H9 (cell line): Measurements from ENCODE around the gene ZNF385B. TPM values are rescaled to one million over a fixed set of nuclear protein-coding genes. Genes with fewer than 3 reads are reported as not detected.

ENCODE experiments used
- DNase-seq: peaks from one replicate; pipeline ENCODE4 v3.0.0-alpha.2; 2017
- H2AFZ ChIP-seq: one replicate; pipeline ENCODE4 v1.6.1; 2013; ENCODE audit warnings: mild to moderate bottlenecking, low read length, control low read depth, moderate library complexity
- H2AK5ac ChIP-seq: 2 replicates; pipeline ENCODE4 v1.6.1; 2013; ENCODE audit warnings: low read length, control low read depth, mixed read lengths; ENCODE audit not compliant: insufficient read length
- H2BK120ac ChIP-seq: one replicate; pipeline ENCODE4 v1.6.1; 2013; ENCODE audit warnings: low read depth, mild to moderate bottlenecking, low read length, control low read depth, inconsistent platforms; ENCODE audit not compliant: poor library complexity, severe bottlenecking
- H2BK12ac ChIP-seq: 2 replicates; pipeline ENCODE4 v1.6.1; 2013; ENCODE audit warnings: low read length, control low read depth, mixed read lengths, low read depth; ENCODE audit not compliant: insufficient read length
- H2BK15ac ChIP-seq: 2 replicates; pipeline ENCODE4 v1.6.1; 2013; ENCODE audit warnings: low read depth, low read length, control low read depth
- H2BK20ac ChIP-seq: one replicate; pipeline ENCODE4 v1.6.1; 2013; ENCODE audit warnings: low read depth, mild to moderate bottlenecking, low read length, control low read depth, inconsistent platforms; ENCODE audit not compliant: poor library complexity, severe bottlenecking
- H2BK5ac ChIP-seq: 2 replicates; pipeline ENCODE4 v1.6.1; 2013; ENCODE audit warnings: low read length, control low read depth, mixed read lengths; ENCODE audit not compliant: insufficient read length
- H3K14ac ChIP-seq: 2 replicates; pipeline ENCODE4 v1.6.1; 2013; ENCODE audit warnings: low read length, control low read depth; ENCODE audit not compliant: insufficient read depth
- H3K18ac ChIP-seq: 2 replicates; pipeline ENCODE4 v1.6.1; 2013; ENCODE audit warnings: low read depth, mild to moderate bottlenecking, mixed read lengths, low read length, control low read depth; ENCODE audit not compliant: insufficient read length
- H3K23ac ChIP-seq: 2 replicates; pipeline ENCODE4 v1.6.1; 2013; ENCODE audit warnings: low read length, control low read depth, mixed read lengths, low read depth; ENCODE audit not compliant: insufficient read length
- H3K23me2 ChIP-seq: 2 replicates; pipeline ENCODE4 v1.6.1; 2013; ENCODE audit warnings: low read depth, mild to moderate bottlenecking, mixed read lengths, low read length, control low read depth; ENCODE audit not compliant: insufficient read length, poor library complexity, severe bottlenecking
- H3K27ac ChIP-seq: 2 replicates; pipeline ENCODE4 v1.5.1; 2013; ENCODE audit warnings: low read length, control low read depth, mixed read lengths, low read depth; ENCODE audit not compliant: insufficient read length
- H3K27me3 ChIP-seq: 2 replicates; pipeline ENCODE4 v1.6.1; 2013; ENCODE audit warnings: low read length, control low read depth, inconsistent platforms; ENCODE audit not compliant: insufficient read depth
- H3K4ac ChIP-seq: 2 replicates; pipeline ENCODE4 v1.6.1; 2013; ENCODE audit warnings: low read depth, mild to moderate bottlenecking, control low read depth, inconsistent platforms, low read length, moderate library complexity
- H3K4me1 ChIP-seq: 2 replicates; pipeline ENCODE4 v1.6.1; 2013; ENCODE audit warnings: low read length, control low read depth, inconsistent platforms; ENCODE audit not compliant: insufficient read depth
- H3K4me2 ChIP-seq: 2 replicates; pipeline ENCODE4 v1.6.1; 2013; ENCODE audit warnings: low read length, control low read depth, mixed read lengths; ENCODE audit not compliant: insufficient read length, insufficient read depth
- H3K56ac ChIP-seq: 2 replicates; pipeline ENCODE4 v1.6.1; 2013; ENCODE audit warnings: low read depth, mild to moderate bottlenecking, mixed read lengths, low read length, control low read depth; ENCODE audit not compliant: insufficient read length
- H3K79me1 ChIP-seq: 2 replicates; pipeline ENCODE4 v1.6.1; 2013; ENCODE audit warnings: low read depth, mild to moderate bottlenecking, moderate library complexity, low read length, control low read depth, inconsistent platforms; ENCODE audit not compliant: insufficient read depth, poor library complexity, severe bottlenecking
- H3K79me2 ChIP-seq: 2 replicates; pipeline ENCODE4 v1.6.1; 2013; ENCODE audit warnings: low read length, control low read depth, inconsistent platforms; ENCODE audit not compliant: insufficient read depth
- H3K9ac ChIP-seq: 2 replicates; pipeline ENCODE4 v1.6.1; 2013; ENCODE audit warnings: low read length, control low read depth, mixed read lengths; ENCODE audit not compliant: insufficient read length; ENCODE audit errors: extremely low read depth
- H3K9me3 ChIP-seq: one replicate; pipeline ENCODE4 v1.6.1; 2013; ENCODE audit warnings: low read depth, low read length, inconsistent platforms; ENCODE audit not compliant: control insufficient read depth
- H3T11ph ChIP-seq: one replicate; pipeline ENCODE4 v1.6.1; 2013; ENCODE audit warnings: mild to moderate bottlenecking, low read length, control low read depth, inconsistent platforms
- H4K20me1 ChIP-seq: one replicate; pipeline ENCODE4 v1.6.1; 2013; ENCODE audit not compliant: control insufficient read depth, insufficient read length, insufficient read depth
- H4K5ac ChIP-seq: 2 replicates; pipeline ENCODE4 v1.6.1; 2013; ENCODE audit warnings: low read depth, mild to moderate bottlenecking, mixed read lengths, low read length, control low read depth; ENCODE audit not compliant: insufficient read length
- H4K8ac ChIP-seq: replicated peaks from 2 replicates; pipeline ENCODE4 v1.6.1; 2013; ENCODE audit warnings: low read length, control low read depth, mixed read lengths, low read depth; ENCODE audit not compliant: insufficient read length
- H4K91ac ChIP-seq: 2 replicates; pipeline ENCODE4 v1.6.1; 2013; ENCODE audit warnings: low read depth, mild to moderate bottlenecking, moderate library complexity, mixed read lengths, low read length, control low read depth; ENCODE audit not compliant: insufficient read length
- H3K27ac Mint-ChIP-seq, 3 experiments: 2 replicates in 2 of 3; 3 replicates in 1 of 3; pipeline ENCODE4 v1.8.0; 2020 to 2021; ENCODE audit warnings: mixed read lengths in 3 of 3, mild to moderate bottlenecking in 1 of 3, moderate library complexity in 1 of 3
- H3K27me3 Mint-ChIP-seq: 2 replicates; pipeline ENCODE4 v1.8.0; 2021; ENCODE audit warnings: low read depth, mild to moderate bottlenecking, moderate library complexity, mixed read lengths
- H3K36me3 Mint-ChIP-seq, 3 experiments: 2 replicates in 2 of 3; 3 replicates in 1 of 3; pipeline ENCODE4 v1.8.0; 2020 to 2021; ENCODE audit warnings: low read depth in 3 of 3, mixed read lengths in 3 of 3; ENCODE audit not compliant: insufficient read depth in 1 of 3
- H3K4me1 Mint-ChIP-seq, 2 experiments: 2 replicates each; pipeline ENCODE4 v1.8.0; 2020; ENCODE audit warnings: mixed read lengths in 2 of 2
- H3K4me3 Mint-ChIP-seq, 2 experiments: 2 replicates in 1 of 2; 3 replicates in 1 of 2; pipeline ENCODE4 v1.8.0; 2020 to 2021; ENCODE audit warnings: mild to moderate bottlenecking in 2 of 2, mixed read lengths in 2 of 2, moderate library complexity in 1 of 2
- H3K9me3 Mint-ChIP-seq, 2 experiments: 2 replicates in 1 of 2; 3 replicates in 1 of 2; pipeline ENCODE4 v1.8.0; 2020; ENCODE audit warnings: mild to moderate bottlenecking in 2 of 2, mixed read lengths in 2 of 2, moderate library complexity in 1 of 2
- CTCF ChIP-seq: fragments of 200-600 bp; sonication (generic); conservative IDR thresholded peaks from 3 replicates; pipeline ENCODE4 v1.8.0; 2021; ENCODE audit warnings: antibody characterized with exemption, mild to moderate bottlenecking
- WGBS: extraction: QIAGEN DNeasy Blood & Tissue Kit; methylation state at CpG from one replicate; pipeline ENCODE4 v1.1.7; 2013; ENCODE audit warnings: missing lambda C conversion rate, low lambda C conversion rate, mixed read lengths; ENCODE audit not compliant: insufficient read length; ENCODE audit errors: extremely low coverage; 5-methylcytosine and 5-hydroxymethylcytosine counted together
- total RNA-seq: library from RNA; stranded (reverse); gene quantifications from 2 replicates; pipeline ENCODE4 v1.2.1, GENCODE V29; 2021

Gene ZNF385B
- total RNA-seq, 1 experiment from 2014 or later: 2.1 TPM

- H3K4me1 ChIP-seq: no peaks in the 10 kb centered on the region
- H3K4me3 Mint-ChIP-seq: no peak overlapping the region
- no peak overlapping the region for H3K4ac ChIP-seq
- no peak overlapping the region for H3K14ac ChIP-seq
- H2BK12ac ChIP-seq: no peak overlapping the region
- no peaks in the 10 kb centered on the region for H3K9me3 Mint-ChIP-seq
- H3K9me3 ChIP-seq: no peaks in the 10 kb centered on the region
- H4K8ac ChIP-seq: no peak overlapping the region
- H3K27me3 ChIP-seq: no peaks in the 10 kb centered on the region
- no peak for TF ChIP-seq CTCF
- no peak overlapping the region for H2BK15ac ChIP-seq
- no peak overlapping the region for H3K56ac ChIP-seq
- peaks cover 38 to 39% of the 10 kb centered on the region in 2 experiments for H3K4me1 Mint-ChIP-seq
- no peak overlapping the region for H3K23ac ChIP-seq
- no peak overlapping the region for H3T11ph ChIP-seq
- no peak overlapping the region for H2BK120ac ChIP-seq
- H3K4me2 ChIP-seq: no peak overlapping the region
- H4K91ac ChIP-seq: no peak overlapping the region
- no peak overlapping the region for H3K27ac Mint-ChIP-seq
- H4K20me1 ChIP-seq: no peaks in the 10 kb centered on the region
- H3K27me3 Mint-ChIP-seq: no peaks in the 10 kb centered on the region; the same call in 1 of the 2 replicates
- WGBS: no CpG with 5 or more reads among the region's 3 CpGs
- no peaks in the 10 kb centered on the region for H3K23me2 ChIP-seq
- H2BK5ac ChIP-seq: no peak overlapping the region
- no peaks in the 10 kb centered on the region for H3K79me1 ChIP-seq
- H3K18ac ChIP-seq: no peak overlapping the region
- H3K79me2 ChIP-seq: no peaks in the 10 kb centered on the region
- no peak overlapping the region for H2AFZ ChIP-seq
- no peak overlapping the region for H2BK20ac ChIP-seq
- no peak overlapping the region for H4K5ac ChIP-seq
- H3K36me3 Mint-ChIP-seq: no peaks in the 10 kb centered on the region
- DNase-seq: no peak
- no peak overlapping the region for H3K9ac ChIP-seq
- H3K27ac ChIP-seq: no peak overlapping the region
- H2AK5ac ChIP-seq: no peak overlapping the region
Observed at GRCh38 chr2:179432751-179433150, 428.7 kb downstream of the ZNF385B start.
